GM21529 (cell line): Measurements from ENCODE around the gene NAPG.
"Not testable (repeated sequence)": the region's sequence is repeated elsewhere in the genome, so short reads cannot be mapped to it uniquely, and the experiment has no call there.

Experiments used
- ATAC-seq: cut with Tn5 transposase; IDR thresholded peaks from one replicate; pipeline ENCODE4 v1.9.1; 2021; ENCODE audit not compliant: unreplicated experiment

The NAPG gene

DNA sequence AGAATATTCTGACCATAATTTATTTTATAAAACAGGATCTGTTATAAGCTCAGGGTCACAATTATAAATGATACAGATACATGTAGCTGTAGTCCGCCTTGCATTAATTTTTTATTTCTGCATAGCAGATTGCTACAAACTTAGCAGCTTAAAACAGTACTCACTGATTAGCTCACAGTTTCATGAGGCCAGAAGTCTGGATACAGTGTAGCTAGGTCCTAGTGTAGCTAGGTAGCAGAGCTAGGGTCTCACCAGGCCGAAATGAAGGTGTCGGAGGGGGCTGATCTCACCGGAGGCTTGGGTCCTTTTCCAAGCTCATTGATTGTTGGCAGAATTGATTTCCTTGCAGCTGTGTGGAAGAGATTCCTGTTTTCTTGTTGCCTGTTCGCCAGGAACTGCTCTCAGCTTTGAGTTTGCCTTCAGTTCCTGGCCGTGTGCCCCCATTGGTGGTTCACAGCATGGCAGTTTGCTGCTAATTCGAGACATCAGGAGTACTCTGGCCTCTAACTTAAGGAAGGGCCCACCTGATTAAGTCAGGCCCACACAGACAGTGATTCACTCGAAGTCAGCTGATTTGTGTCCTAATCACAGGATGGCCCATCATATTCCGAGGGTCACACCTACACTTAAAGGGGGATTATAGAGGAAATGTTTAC, 18.4 kb downstream of the NAPG start:
- ATAC-seq: no peak

DNA sequence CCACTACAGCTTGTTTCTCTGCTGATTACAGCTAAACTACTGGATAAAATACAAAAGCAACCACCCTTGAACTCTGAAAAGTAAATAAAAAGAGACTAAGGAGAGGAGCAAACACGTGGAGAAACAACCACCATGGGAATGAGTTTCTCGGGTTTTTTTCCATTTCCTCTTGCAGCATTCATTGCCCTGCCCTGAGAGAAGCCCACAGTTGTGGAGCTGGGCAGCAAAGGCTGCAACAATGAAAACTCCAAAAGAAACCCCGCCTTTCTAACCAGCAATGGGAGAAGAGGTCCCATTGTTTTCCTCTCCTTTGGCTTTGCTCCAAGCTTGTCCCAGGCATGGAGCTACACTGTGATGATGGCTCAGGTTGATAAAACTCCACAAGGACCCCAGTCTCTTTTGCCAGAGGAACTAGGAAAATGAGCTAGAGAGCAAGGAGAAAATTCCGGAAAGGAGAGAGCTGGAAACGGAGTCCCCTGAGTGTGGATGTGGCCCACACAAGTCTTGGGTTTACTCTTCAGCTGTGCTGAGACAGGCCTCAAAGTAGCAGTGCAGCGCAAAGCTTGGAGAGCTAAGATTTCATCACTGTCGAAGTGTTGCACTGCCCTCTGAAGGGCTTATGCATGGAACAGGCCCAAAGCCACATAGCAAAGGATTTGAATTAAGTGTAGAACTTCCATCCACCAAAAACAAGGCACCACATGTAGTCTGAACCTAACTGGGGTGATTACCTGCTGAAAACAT, 20.9 kb downstream of the NAPG start:
- ATAC-seq: no peak

DNA sequence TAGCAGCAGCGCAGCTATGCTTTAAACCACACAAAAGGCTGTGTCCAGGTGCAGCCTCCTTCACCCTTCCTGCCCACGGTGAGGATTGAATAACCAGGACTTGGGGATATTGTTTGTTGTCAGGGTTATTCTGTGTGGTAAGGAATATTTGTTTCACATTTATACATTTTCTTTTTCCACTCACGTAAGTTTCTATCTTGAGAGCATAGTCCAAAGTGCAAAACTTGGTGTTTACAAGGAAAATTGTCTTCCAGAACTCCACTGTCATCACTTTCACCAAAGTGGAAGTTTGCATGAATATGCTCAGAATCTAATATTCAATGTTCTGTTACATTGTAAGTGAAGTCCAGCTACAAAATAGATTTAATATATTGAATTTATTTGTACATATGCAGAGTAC, 26.4 kb downstream of the NAPG start:
- ATAC-seq: no peak

DNA sequence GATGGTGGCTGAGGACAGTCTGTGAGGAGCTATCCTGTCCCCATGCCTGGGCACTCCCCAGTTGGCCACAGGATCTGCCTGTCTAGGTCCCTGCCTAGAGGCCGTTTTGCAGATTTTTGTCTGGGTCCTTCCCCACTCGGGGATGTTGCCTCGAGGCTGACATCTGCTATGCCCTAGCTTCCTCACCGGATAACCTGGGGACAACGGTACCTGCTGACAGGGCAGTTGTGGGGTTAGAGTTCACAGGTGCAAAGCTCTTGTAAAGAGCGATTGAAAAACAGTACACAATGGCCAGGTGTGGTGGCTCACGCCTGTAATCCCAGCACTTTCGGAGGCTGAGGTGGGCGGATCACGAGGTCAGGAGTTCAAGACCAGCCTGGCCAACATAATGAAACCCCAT, 30.4 kb downstream of the NAPG start:
- ATAC-seq: not testable (repeated sequence)

DNA sequence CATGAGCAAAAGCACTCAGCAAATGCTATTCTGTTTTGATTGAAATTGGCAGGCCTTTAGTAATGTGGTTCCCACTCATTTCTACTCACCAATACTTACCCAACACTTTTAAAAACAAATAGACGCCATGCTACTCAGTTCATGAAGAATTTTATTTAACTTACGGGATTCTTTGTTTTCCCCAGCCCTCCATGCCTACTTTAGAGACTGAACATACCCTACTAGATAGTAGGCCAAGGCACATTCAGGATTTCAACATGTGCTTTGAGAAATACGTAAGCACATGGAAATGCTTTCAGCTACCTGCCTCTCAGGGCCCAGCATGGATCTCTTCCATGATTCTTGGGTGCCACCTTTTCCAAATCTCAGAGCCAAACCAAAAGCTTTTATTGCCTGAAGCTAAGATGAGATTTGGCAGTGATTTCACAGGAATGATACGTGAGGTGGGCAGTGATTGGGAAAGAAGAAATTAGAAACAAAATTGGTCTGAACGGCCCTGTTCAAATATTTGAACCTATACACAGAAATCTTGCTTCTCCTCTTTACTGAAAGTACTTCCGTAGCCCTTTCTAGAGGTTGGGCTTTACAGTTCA, 31.4 kb downstream of the NAPG start:
- ATAC-seq: no peak

DNA sequence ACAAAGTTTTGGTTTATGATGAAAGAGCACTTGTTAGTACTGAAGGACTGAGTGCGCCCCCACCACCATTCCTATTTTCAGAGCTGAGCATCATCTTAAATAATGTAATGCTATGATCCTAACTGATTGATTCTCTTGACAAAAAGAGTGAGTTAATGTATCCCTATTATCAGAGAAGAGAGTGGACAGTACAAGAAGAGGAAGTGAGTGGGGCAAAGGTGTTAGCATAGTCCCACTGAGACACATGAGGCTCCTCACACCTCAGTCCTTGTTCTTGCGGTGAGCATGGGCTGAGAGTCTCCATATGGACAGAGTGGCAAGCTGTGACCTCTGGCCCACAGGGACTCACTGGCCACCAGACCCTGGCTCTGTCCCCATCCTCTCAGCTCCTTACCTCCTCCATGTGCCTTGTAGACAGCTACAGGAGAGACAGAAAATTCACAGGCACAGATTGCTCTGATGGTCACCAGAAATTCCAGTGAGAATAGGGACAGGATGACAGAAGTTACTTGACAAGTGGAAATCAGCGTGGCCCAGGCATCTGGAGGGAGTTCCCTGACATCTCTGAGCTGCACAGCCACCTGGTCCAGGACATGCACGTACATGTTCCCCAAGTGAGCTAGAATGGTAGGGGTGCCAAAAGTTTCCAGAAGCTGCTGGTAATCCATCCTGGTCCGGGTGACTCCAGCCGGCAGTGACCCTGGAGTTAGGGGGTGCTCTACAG, 32.6 kb downstream of the NAPG start:
- ATAC-seq: no peak

DNA sequence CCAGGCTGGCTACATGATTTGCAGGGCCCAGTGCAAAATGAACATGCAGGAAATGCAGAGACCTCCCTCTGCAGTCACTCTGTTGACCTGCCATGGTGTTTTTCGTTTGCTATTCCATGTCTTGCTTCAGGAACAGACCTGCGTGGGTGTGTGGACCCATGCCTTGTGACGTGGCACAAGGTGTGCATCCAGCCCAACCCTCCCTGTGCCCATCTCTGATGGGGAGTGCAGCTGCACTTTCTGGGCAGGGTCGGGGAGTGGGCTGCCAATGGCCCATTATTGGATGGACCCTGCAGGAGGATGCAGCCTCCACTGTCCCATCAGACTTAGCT, 33.1 kb downstream of the NAPG start:
- ATAC-seq: no peak

DNA sequence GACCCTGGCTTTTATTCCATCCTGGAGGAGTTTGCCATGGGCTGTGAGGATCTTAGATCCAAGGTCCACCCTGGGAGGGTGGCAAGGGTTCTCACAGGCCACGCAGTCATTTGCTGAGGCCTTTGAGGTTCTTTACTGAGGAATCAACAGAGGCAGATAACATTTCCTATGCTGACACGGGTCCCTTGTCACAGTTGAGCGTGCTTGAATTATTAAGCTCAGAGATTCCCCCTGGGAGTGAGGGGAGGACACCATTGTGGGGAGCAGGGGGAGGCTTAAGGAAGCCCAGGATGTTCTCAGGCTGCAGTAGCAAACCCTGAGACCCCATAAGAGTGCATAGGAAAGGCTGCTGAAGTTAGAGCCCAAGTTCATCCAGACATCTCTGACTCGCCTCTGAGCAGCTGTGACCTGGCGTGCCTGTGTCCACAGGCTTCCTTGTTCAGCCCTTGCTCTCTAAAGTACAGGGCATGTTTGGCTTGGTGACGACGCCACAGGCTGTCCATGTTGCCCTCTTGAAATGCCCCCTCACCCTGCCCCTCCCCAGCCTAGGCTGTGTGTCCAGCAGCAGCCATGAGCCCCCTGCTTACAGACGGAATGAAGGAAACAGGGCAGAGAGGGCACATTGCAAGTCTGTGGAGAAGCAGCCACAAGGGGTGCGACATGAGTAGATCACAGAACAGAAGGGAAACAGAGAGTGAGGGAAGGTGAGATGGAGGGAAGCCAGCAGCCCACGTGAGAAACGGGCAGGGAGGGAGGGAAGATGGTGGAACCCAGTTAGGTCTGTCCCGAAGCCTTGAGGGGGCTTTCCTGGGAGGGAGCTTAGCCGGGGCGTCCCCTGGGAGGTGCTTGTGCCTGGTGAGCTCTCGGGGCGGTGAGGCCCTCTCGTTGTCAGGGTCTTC, 34.0 kb downstream of the NAPG start:
- ATAC-seq: peak; percentile 40

DNA sequence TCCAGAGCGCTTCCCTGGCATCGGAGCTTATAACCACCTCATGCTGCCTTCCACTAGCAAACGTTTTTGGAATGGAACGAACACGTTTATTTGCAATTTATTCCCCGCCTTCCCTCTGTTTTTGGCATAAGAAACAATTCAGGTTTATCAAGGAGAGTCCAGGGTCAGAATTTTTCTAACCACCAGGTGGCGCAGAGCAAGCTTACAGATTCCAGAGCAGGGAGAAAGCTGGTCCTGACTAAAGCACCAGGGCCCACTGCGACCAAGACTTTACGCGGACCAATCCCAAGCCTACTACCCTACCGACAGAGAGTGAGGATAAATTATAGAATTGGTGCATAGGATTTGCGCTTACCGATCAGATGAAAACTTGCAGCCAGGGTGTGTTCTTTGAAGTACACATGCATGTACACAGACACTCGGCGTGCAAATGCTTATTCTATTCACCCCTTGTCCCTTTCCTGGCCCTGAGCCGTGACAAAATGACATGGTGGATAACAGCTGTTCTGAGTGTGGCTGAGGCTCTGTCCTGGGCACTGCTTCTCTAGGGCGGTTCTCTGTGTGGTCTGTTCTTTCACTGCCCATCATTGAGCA, 34.7 kb downstream of the NAPG start:
- peak; percentile 57 for ATAC-seq

DNA sequence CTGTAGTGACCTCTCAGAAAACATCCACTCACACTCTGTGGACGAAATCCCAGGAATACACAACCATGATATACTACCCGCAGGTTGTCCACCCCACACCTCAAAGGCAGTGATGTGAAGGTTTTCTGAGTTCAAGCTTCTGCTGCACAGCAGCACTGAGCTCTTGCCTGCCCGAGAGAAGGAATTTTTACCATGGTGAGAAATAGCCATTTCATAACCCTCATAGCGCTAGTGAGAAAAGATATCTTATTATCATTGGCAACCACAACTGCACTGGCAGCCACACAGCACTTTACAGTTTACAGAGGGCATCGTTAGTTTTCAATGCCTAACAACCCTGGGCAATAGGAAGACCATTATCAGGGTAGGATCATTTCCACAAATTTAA, 36.9 kb downstream of the NAPG start:
- ATAC-seq: no peak

DNA sequence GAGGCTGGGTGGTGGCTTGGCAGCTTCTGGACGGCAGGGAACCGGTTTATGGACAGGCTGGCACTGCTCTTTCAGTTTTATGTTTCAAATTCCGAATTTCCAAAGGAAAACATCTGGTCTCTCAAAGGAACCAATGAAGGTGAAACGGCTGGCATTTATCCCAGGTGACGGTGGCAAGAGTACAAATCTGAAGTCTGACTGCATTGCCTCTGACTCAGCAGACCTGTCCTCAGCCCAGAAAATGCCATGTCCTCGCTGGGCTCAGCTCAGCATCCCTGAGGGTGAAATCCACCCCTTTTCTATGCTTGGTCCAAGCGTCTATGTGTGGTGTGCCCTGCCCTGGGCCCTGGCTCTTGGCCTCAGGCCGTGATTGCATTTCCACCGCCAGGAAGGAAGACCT, 38.1 kb downstream of the NAPG start:
- no peak for ATAC-seq

DNA sequence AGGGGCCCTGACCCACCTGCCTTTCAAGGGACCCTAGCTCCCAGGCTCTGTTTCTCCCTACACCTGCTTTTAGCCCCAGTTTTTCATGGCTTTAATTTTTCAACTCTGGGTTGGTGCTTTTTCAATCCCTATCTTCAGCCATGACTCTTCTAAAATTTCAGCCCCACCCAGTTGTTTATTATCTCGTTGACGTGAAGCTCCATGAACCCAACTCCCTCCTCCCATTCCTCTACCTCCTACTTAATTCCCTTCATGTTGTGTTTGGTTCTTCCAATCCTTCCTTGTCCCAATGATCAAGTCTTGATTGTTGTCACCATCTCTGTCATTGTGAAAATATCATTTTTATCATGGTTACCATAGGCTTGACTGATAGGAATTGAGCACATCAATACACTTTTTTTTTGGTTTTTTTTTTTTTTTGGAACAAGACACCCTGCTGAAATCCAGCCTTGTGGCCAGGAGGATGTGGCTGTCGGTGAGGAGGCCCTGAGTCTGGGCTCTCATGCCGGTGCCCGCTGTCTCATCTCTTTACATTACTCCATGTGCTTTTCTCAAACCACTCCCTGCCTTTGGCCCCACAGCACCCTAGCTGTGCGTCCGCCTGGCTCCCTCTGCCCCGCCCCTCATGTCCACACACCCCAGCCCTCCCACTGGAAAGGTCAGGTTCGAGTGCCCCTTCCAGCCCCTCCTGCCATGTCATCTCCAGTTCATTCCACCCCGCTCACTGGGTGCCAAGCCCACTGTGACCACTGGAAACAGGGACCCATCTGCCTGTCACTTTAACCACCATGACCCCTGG, 39.3 kb downstream of the NAPG start:
- ATAC-seq: no peak

DNA sequence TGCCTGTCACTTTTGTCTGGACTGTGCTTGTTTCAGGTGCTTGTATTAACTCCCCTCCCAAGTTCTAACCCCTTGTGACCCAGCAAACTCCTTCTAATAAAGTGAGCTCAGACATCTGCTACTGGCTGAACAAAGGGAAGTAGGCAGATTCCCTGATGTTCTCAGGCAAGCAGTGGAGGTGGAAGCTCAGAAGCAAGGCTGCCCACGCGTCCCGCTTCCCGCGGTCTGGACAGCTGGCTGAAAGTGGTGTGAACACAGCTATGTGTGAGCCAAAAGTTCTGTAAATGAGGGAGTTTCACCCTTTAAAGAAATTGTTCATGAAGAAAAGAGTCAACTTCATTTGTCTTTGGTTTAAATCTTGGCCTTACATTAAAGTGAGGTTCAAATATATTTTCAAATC, 40.0 kb downstream of the NAPG start:
- no peak for ATAC-seq

DNA sequence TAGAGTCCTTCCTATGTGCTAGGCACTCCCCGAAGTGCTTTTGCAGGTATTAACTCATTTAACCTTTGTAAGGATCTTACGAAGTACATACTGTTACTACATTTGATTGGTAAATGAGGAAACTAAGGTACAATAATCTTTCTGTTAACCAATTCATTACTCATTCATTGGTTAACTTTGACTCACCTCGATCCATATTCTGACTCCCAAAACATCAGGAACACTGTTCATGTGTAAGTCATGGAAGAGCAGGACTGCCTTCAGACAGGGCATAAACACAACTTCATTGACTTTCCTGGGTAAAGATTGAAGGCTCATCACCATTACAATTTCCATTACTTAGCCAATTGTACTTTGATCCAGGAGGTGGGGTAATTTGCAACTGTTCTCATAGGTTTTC, 40.6 kb downstream of the NAPG start:
- ATAC-seq: no peak

DNA sequence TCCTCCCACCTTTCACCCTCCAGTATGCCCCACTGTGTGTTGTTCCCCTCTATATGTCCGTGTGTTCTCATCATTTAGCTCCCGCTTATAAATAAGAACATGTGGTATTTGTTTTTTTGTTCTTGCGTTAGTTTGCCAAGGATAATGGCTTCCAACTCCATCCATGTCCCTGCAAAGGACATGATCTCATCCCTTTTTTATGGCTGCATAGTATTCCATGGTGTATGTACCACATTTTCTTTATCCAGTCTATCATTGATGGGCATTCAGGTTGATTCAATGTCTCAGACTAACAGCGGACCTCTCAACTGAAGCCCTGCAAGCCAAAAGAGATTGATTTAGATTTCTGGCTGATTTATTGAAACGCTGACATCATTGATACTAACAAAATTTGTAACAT, 44.1 kb downstream of the NAPG start:
- not testable (repeated sequence) for ATAC-seq

DNA sequence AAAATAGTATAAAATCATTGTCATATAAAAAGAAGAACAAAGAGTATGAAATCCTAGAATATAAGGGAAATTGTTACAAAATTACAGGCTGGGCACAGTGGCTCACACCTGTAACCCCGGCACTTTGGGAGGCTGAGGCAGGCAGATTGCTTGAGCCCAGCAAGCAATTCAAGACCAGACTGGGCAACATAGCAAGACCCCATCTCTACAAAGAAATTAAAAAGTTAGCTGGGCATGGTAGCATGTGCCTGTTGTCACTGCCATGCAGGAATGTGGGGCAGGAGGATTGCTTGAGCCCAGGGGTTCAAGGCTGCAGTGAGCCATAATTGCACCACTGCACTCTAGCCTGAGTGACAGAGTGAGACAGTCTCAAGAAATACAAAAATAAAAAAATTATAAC, 44.8 kb downstream of the NAPG start:
- no peak for ATAC-seq

DNA sequence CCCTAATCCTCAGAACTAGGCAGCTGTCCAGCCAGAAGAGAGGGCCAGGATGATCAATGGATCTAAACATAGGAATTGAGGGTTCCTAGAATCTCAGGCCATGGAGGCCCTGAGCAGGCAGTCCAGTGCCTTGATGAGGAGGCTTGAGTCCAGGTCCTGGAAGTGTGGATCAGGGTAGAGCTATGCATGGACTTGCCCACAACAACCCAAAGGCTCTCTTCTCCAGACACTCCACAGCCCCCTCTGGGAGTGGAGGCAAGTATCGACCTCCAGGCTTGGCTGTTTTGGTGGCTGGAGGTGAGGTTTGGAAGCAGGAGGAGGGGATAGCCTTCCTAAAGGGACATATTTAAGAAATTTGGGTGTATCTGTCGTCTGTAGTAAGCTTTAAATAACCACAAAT, 45.7 kb downstream of the NAPG start:
- ATAC-seq: no peak

DNA sequence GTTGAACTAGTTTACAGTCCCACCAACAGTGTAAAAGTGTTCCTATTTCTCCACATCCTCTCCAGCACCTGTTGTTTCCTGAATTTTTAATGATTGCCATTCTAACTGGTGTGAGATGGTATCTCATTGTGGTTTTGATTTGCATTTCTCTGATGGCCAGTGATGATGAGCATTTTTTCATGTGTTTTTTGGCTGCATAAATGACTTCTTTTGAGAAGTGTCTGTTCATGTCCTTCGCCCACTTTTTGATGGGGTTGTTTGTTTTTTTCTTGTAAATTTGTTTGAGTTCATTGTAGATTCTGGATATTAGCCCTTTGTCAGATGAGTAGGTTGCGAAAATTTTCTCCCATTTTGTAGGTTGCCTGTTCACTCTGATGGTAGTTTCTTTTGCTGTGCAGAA, 47.4 kb downstream of the NAPG start:
- ATAC-seq: not testable (repeated sequence)

DNA sequence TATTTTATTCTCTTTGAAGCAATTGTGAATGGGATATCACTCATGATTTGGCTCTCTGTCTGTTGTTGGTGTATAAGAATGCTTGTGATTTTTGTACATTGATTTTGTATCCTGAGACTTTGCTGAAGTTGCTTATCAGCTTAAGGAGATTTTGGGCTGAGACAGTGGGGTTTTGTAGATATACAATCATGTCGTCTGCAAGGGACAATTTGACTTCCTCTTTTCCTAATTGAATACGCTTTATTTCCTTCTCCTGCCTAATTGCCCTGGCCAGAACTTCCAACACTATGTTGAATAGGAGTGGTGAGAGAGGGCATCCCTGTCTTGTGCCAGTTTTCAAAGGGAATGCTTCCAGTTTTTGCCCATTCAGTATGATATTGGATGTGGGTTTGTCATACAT, 48.6 kb downstream of the NAPG start:
- not testable (repeated sequence) for ATAC-seq
